ENCODE measurements around the gene TMOD1. TPM values are rescaled to one million over a fixed set of nuclear protein-coding genes. Genes with fewer than 3 reads are reported as not detected.

TMOD1 gene
- total RNA-seq, 1 donor from 2014 or later = 12.9 TPM

DNA sequence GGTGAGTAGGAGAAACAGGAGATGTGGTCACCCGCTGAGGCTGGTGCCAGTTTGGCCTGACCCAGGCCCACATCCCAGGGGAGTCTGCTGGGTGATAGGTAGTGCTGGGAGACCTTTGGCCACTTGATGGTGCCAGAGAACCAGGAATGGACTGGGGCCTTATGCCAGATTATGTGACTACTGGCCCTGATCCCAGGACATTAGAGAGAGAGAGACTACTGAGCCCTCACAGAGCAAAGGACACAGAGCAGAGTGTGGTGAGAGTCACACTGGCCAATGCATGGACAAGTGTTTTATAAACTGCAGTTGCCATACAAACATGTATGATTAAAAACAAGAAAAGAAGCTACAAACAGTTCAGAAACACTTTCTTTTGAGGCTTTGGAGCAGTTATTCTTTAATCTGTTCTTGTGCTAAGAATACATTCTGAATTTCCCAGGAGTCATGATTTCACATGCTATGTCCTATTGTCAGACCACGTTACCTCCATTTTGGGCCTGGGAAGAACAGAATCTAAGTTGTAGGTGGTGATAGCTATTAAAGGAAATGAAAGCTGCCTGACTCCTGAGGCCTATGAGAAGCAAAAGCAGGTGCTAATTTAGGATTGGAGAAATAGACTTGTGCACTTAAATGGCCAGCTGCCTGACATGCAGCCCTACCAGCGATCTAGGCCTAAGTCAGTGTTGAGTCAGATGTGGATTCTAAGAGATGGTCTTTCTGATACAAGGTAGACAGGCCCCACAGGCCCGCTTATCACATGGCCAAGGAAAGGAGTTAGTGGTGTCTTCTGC, 32.6 kb upstream of the TMOD1 start:
- no peak for DNase-seq (ENCODE audit: extremely low spot score, unreplicated experiment)
- Mint-ChIP-seq H3K36me3 (no peaks in the 10 kb centered on the region), H3K27me3 (no peaks in the 10 kb centered on the region)

GRCh38 chr9:97470076-97470475, 31.4 kb upstream of the TMOD1 start:
- H3K4me3 Mint-ChIP-seq = no peak overlapping the region
- H3K4me1 Mint-ChIP-seq (ENCODE audit: unreplicated experiment) = no peaks in the 10 kb centered on the region
- TF ChIP-seq, protein P1, sequence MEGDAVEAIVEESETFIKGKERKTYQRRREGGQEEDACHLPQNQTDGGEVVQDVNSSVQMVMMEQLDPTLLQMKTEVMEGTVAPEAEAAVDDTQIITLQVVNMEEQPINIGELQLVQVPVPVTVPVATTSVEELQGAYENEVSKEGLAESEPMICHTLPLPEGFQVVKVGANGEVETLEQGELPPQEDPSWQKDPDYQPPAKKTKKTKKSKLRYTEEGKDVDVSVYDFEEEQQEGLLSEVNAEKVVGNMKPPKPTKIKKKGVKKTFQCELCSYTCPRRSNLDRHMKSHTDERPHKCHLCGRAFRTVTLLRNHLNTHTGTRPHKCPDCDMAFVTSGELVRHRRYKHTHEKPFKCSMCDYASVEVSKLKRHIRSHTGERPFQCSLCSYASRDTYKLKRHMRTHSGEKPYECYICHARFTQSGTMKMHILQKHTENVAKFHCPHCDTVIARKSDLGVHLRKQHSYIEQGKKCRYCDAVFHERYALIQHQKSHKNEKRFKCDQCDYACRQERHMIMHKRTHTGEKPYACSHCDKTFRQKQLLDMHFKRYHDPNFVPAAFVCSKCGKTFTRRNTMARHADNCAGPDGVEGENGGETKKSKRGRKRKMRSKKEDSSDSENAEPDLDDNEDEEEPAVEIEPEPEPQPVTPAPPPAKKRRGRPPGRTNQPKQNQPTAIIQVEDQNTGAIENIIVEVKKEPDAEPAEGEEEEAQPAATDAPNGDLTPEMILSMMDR (conservative IDR thresholded peaks at IDR 0.05) = no peak
- no peaks in the 10 kb centered on the region for H3K9me3 Mint-ChIP-seq
- H3K27me3 Mint-ChIP-seq = peaks cover 4% of the 10 kb centered on the region
- no peaks in the 10 kb centered on the region for H3K36me3 Mint-ChIP-seq
- no peak overlapping the region for H3K27ac Mint-ChIP-seq
- no peak for DNase-seq (ENCODE audit: extremely low spot score, unreplicated experiment)

More for the DNA sequence above, 32.6 kb upstream of the TMOD1 start:
- H3K27ac Mint-ChIP-seq = peak overlapping the region; percentile 15
- H3K4me3 Mint-ChIP-seq = no peak overlapping the region
- H3K9me3 Mint-ChIP-seq = no peaks in the 10 kb centered on the region
- TF ChIP-seq, protein P1 (conservative IDR thresholded peaks at IDR 0.05) = peak; percentile 82
- H3K4me1 Mint-ChIP-seq (ENCODE audit: unreplicated experiment) = no peaks in the 10 kb centered on the region

DNA sequence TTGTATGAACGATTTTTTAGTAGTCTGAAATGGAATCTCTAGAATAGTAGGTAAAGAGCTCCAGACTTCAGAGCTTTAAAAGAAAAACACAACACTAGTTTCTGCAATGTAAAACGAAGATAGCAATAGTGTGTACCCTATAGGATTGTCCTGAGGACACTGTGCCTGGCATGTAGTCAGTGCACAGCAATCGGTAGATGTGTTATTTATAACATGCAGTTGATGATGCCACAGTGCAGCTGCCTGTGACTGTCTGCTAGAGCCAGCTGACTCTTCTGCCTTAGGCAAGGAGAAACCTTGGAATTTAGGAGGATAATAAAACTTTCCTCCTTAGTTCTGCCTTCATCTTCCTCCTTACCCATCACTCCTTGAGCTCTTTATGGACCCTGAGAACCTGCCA, 27.7 kb upstream of the TMOD1 start:
- Mint-ChIP-seq H3K4me1 (ENCODE audit: unreplicated experiment) (no peaks in the 10 kb centered on the region), H3K9me3 (no peaks in the 10 kb centered on the region), H3K36me3 (peaks cover 3% of the 10 kb centered on the region), H3K27me3 (peaks cover 4% of the 10 kb centered on the region), H3K27ac (no peak overlapping the region), H3K4me3 (no peak overlapping the region)
- TF ChIP-seq, protein P1 (conservative IDR thresholded peaks at IDR 0.05) = no peak
- DNase-seq (ENCODE audit: extremely low spot score, unreplicated experiment) = no peak

GRCh38 chr9:97474372-97474925, 27.0 kb upstream of the TMOD1 start:
- Mint-ChIP-seq H3K4me3 (no peak overlapping the region), H3K36me3 (peaks cover 3% of the 10 kb centered on the region), H3K27me3 (peaks cover 4% of the 10 kb centered on the region), H3K4me1 (ENCODE audit: unreplicated experiment) (no peaks in the 10 kb centered on the region), H3K9me3 (no peaks in the 10 kb centered on the region), H3K27ac (no peak overlapping the region)
- TF ChIP-seq, protein P1 (conservative IDR thresholded peaks at IDR 0.05) = no peak
- DNase-seq (ENCODE audit: extremely low spot score, unreplicated experiment) = no peak

DNA sequence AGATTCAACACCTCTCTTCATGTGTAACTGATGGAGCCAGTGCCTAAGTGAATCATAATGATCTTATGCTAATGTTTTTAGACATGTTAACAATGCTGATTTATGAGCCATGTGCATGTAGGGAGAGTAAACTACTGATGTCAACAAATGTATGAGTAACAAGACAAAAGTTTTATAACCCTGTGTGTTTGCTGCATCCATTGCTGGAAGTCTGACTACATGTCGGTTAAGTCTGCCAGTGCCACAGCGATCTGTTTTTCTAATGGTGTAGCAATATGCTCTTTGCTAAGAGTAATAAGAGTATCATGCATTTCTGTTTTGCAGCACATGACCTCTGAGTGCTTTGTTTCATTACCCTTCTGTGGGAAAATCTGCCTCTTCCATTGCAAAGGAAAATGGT, 26.4 kb upstream of the TMOD1 start:
- no peak for DNase-seq (ENCODE audit: extremely low spot score, unreplicated experiment)
- Mint-ChIP-seq H3K27me3 (peaks cover 4% of the 10 kb centered on the region), H3K4me1 (ENCODE audit: unreplicated experiment) (no peaks in the 10 kb centered on the region), H3K36me3 (peaks cover 3% of the 10 kb centered on the region), H3K9me3 (no peaks in the 10 kb centered on the region), H3K27ac (no peak overlapping the region), H3K4me3 (no peak overlapping the region)
- TF ChIP-seq, protein P1 (conservative IDR thresholded peaks at IDR 0.05) = no peak

All from type B pancreatic cell (in vitro differentiated cells).